GM19467 (cell line): Measurements from ENCODE around the gene TBX1.
"Not testable (repeated sequence)": the region's sequence is repeated elsewhere in the genome, so short reads cannot be mapped to it uniquely, and the experiment has no call there.

Experiments
- ATAC-seq: cut with Tn5 transposase; IDR thresholded peaks from one replicate; pipeline ENCODE4 v1.9.1; 2021; ENCODE audit warnings: mild to moderate bottlenecking, moderate library complexity; ENCODE audit not compliant: unreplicated experiment

Gene TBX1

DNA sequence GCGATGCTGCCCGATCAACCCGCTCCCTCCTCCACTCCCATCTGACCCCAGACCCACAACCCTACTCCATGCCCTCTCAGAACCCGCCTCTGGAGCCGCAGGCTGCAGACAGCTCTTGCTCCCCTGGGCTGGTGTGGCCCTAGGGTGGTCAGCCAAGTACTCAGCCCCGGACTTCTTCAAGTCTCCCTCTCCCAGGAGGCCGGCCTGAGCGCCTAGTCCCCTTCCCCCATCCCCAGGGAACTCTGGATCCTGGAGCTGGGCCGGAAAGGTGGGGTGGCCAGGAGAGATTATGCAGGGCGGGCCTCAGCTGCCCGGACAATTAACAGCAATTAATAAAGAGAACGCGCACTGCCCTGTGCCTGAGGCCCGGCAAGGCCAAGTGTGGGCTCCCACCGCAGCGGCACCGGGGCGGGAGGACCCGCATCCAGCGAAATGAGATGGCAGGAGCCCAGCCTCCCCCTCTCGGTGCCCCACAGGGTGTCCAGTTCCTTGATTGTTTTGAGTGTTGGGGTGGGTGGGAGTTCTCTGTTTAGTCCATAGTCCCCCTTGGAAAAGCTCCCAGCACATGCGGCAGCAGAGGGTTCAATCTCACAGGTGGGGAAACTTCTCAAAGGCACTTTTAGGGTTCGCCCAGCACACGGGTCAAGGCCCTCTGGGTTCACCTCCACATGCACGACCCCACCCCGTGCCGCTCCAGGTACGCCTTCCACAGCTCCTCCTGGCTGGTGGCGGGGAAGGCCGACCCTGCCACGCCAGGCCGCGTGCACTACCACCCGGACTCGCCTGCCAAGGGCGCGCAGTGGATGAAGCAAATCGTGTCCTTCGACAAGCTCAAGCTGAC lies 3.1 kb downstream of the TBX1 start:
- no peak for ATAC-seq

DNA sequence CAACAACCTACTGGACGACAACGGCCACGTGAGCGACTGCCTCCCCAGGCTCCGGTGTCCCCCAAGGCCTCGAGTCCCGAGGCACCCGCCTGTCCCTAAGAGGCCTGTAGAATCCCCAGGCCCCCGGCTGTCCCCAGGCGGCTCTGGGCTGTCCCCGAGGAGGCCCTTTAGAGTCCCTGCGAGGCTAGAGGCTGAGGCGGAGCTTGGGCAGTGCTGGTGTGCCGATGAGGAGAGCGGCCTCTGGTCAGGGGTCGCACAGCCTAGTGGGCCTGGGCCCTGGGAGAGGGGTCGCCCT lies 3.7 kb downstream of the TBX1 start:
- ATAC-seq = no peak

DNA sequence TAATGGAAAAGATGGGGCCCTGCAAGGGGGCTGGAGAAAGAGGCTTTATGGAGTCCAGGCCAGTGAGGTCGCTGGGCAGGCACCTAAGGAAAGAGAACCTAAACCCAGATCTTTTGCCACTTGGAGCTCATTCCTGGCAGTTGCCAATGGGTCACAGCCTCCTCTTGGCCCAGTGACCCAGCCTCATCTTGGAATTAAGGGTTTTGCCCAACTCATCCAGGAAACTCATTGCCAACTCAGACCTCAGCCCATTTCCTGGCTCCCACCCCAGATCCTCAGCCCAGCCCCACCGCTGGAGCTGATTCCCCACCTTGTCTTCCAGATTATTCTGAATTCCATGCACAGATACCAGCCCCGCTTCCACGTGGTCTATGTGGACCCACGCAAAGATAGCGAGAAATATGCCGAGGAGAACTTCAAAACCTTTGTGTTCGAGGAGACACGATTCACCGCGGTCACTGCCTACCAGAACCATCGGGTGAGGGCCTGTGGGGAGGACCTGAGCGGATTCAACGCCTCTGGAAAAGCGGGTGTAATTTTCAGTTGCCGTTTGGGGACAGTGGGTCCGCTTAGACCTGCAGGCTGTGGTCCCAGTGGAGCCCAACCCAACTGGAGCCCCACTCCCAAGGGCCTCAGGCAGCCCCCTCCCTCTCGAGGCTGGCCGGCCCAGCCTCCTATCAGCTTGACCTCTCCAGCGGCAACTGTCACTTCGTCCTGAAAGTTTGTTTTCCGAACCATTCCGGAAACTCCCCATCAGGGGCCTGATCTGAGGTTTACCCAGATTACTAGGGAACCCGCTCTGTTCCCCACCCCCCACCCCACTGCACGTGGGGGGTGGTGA lies 4.3 kb downstream of the TBX1 start:
- ATAC-seq = no peak

DNA sequence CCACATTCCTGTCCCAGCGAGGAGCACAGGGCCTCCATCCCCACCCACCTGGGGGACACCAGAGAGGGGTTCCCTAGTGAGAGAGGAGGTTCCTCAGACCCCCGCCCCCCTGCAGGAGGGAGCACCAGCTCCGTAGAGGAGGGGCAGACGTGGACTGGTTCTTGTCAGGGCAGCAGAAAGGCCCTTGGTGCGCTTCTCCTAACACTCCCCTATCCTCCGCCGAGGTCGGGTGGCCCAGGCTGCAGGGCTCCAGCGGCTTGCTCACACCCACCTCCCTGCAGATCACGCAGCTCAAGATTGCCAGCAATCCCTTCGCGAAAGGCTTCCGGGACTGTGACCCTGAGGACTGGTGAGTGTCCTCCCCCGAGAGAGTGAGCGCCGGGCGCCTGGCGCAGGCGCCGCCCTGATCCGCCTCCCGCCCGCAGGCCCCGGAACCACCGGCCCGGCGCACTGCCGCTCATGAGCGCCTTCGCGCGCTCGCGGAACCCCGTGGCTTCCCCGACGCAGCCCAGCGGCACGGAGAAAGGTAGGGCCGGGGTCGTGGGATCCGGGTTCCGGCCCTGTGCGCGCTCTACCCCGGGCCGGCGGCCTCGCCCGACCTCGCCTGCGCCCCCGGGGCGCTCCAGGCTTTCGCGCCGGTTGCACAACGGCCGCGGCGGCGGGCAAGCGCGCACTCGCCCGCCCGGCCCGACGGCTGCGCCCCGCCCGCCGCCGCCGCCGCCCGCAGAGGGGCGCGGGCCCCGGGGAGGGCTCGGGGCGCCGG lies 5.1 kb downstream of the TBX1 start:
- no peak for ATAC-seq

DNA sequence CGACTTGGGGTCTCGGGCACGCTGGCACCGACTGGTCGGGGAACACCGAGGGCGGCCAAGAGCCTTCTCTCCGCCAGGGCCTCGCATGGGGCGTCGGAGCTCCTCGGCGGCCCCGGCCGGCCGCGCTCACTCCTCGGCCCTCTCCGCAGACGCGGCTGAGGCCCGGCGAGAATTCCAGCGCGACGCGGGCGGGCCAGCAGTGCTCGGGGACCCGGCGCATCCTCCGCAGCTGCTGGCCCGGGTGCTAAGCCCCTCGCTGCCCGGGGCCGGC lies 5.6 kb downstream of the TBX1 start:
- ATAC-seq = no peak

DNA sequence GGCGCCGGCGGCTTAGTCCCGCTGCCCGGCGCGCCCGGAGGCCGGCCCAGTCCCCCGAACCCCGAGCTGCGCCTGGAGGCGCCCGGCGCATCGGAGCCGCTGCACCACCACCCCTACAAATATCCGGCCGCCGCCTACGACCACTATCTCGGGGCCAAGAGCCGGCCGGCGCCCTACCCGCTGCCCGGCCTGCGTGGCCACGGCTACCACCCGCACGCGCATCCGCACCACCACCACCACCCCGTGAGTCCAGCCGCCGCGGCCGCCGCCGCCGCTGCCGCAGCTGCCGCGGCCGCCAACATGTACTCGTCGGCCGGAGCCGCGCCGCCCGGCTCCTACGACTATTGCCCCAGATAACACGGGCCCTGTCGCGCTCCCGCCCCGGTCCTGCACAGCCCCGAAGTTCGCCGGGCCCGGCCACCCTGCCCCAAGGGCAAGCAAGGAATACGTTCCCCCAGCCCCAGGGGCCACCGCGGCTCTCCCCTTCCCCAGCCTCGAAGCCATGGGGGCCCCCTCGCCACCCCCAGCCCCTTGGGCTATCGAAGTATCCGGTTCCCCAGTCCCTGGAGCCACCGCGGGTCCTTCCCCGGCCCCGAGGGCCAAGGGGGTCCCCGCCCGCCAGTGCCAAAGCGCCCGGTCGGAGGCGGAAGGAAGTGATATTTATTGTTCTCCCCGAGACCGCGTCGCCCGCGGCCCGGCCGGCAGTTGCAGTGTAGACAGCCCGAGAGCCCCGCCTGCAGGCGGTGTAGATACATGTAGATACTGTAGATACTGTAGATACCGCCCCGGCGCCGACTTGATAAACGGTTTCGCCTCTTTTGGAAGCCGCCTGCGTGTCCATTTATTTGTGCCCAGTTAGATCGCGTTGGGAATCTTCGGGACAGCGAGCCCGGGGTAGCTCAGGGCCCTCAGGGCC lies 6.2 kb downstream of the TBX1 start:
- ATAC-seq = no peak

DNA sequence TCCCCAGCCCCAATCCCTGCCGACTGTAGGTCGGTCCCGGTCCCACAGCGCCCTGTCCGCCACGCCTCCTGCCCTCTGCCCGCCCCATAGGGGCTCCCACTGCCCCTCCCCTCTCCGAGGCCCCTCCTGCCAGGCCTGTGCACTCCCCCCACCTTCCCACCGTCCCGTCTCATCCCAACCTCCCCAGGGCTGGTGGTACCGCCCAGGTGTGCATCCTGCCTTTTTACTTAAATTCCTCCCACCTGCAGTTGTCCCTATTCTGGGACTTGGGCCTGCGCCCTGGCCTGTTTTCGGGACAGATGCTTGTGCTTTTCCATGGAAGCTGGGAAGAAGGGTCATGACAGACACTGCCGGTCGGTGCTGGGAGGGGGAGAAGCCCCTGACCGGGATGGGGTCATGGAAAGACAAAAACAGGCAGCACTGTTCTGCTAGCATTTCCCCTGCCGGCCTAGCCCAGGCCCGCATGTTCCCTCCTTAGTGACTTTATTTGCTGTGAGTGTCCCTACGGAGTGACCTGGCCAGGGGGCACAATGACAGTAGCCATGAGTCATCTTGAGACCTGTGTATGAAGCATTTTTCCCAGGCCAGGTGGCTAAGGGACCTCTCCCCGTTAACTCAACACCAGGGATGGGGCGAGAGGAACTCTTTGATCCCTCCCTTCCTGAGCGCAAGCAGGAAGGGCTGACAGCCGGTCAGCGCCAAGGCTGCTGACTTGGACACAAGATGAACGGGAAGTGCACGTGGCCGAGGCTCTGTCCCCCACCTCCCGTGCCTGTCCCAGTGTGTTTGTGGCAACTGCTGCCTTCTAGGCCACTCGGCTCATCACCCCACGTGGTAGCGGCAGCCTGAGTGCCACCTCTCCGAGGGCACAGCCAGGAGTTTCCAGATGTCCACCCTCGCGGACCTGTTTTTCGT lies 7.1 kb downstream of the TBX1 start:
- no peak for ATAC-seq

DNA sequence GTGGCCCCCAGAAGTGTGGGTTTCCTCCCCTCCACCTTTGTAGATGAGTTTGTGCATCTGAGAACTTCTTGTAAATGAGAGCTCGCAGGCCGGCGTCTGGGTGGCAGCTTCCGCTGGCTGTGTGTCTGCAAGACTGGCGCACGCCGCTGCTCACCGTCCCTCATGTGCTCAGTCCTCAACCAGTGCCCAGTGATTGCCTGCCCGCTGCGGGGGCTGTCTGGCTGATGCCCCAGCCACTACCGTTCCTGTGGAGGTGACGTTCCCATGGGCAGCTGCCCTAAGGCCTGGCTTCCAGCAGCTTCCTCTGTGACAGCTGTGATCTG lies 8.8 kb downstream of the TBX1 start:
- ATAC-seq = no peak

DNA sequence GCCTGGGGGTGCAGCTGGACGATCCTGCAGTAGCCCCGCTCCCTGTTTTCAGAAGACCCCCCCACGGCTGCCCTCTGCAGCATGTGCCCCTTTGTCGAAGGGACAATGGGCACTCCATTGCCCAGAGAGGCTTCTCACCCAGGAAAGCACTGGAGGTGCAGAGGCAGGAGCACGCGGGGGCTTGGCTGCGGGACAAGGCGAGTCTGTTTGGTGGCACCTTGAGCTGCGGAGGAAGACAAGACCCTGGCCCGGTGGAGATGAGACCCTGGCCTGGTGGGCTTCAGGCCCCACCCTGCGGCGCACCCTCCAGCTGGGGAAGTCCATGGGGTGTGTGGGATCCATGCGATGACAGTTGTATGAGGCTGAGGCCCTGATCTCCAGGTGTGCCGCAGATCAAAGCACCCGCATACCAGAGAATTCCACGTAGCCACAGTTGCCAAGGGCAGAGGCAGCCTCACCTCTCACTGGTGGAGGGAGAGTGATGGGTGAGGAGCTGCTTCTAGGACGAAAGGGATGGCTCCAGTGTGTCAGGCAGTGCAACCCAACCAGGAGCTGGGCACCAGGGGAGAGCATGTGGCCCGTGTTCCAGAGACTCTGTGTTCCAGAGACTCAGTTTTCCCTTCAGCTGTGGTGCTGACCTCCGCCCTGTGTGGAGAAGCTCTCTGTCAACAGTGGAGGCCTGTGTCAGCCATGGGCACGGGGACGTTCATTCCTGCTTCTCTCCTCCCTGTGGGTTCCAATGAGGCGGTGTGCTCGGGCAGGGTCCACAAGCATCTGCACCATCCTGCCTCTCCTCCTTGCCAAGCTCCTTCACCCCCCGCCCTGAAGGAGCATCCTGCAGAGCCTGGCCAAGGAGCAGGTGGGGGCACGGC lies 10.0 kb downstream of the TBX1 start:
- no peak for ATAC-seq

DNA sequence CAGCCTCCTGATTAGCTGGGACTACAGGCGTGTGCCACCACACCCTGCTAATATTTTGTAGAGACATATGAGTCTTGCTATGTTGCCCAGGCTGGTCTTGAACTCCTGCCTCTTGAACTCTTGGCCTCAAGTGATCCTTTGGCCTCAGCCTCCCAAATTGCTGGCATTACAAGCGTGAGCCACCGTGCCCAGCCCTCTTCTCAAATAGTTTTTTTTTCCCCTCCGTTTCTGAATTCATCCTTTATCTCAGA lies 11.8 kb downstream of the TBX1 start:
- no peak for ATAC-seq

DNA sequence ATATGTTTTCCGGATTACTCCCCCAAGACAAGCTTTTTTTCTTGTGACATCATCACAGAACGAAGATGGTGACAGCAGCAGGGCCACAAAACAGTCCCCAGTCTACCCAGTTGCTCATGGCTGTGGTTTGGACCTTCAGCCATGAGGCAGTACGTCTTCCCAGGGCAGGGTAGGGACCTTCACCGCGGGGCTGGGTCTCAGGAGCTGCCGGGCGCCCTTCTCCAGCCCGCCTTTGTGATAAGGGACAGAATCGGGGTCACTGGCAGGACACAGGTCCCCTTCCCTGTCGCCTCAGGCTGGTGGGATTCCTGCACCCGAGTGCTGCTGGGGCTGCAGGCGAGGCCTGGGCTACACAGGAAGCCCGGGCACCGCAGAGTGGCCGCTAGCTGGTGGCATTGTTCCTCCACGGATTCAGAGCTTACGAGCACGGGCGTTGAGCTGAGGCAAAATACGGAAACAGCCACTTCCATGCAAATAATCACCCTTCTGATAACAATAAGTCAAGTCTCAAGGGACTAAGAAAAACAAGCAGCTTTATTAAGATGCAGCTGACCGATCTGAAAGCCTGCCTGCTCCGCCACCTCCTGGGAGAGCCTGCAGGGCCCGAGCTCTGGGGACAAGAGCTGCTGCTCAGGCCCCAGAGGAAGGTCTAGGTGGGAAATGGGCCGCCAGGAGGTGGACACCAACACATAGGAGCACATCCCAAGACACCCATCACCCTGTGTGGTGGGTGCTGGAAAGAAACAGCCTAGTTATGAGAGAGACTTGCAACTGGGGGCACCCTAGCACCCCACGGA lies 12.3 kb downstream of the TBX1 start:
- ATAC-seq = peak; percentile 69

DNA sequence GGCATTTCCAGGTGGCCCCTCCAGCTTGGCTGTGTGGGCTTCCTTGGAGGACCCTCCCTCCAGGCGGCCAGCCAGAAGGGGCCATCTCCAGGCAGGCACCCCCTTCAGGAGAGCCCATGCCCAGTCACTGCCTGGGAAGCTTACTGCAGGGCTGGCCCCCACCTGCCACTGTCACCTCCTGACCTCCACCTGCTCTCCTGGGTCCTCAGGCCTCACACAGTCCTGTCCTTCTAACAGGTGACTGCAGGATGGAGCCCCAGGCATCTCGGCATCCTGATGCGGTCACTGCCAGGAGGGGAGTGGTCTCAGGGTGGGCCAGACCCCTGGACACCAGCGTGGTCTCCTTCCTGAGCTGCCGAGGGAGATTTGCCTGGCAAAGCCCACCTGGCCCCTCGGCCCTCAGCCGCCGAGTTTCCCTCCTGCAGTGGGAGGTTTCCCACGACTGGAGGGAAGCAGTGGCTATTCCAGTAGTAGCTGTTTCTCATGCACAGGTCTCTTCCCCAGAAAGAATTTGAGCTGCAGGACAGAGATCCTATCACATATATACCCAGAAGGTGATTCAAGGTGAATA lies 13.0 kb downstream of the TBX1 start:
- no peak for ATAC-seq

DNA sequence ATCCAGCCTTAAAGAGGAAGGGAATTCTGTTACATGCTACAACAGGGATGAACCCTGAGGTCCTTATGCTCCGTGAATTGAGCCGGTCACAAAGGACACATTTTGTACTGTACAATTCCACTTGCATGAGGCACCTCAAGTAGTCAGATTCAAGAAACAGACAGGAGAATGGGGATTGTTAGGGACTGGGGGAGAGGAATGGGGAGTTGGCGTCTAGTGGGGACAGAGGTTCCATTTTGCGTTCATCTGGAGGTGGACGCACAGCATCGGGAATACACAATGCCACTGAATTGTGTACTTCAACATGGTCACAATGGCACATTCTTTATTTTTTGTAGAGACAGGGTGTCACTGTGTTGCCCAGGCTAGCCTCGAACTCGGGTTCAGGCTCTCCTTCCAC lies 14.1 kb downstream of the TBX1 start:
- no peak for ATAC-seq

DNA sequence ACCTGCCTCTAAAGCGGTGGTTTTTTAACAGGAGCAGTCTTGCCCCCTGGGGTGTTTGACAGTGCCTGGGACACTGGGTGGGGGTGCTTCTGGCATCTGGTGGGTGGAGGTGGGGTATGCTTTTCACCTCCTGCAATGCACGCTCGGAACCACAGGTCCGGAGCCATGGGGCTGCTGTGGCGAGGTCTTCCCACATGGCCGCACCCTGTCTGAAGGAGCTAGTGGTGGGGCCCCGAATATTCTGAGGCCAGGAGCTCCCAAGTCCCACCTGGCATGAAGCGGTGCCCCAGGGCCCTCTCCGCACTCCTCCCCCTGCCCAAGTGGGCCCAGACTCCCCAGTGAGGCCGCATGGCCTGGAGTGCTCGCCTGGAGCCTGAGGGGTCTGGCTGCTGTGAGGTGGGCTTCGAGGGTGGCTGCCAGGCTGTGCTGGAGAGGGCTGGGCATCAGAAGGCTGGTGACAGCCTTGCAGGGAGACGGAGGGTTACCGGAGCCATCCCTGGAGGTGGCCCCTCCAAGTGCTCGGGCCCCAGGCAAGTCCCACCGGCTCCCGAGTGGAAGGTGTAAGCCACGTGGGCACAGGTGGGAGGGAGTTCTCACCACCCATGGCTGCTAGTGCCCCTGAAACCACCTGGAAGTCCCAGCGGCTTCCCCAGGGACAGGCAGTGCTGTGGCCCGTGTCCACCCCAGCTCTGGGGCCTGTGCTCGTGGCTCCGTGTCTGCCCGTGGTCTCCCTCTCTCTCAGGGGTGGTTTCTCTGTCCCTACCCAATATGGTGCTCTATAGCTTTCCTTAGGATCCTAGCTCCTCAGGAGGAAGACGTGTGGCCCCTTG lies 15.1 kb downstream of the TBX1 start:
- ATAC-seq = no peak

DNA sequence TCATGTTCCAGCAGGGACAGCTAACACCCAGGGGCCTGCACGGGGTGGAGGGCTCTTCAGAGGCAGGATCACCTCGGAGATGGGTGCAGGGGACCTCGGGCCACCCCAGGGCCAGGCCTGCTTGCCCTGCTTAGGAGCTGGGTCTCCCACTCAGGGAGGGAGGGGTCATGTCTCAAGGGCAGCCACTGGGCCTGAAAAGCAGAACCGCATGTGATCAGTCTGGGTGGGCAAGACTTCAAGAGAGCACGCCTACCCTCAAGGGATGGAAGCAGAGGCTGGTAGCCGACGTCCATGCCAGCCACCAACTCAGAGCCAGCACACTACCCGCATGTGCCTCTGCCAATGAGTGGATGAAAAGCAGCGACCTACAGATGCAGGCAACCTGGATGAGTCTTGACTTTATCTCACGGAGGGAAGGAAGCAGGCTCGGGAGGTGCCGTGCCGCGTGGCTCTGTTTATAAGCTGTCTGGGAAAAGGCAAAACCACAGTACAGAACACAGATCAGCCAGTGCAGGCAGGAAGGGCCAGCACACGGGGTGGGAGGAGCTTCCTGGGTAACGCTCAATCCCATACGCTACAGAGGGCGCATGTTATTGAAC lies 16.0 kb downstream of the TBX1 start:
- ATAC-seq = no peak

DNA sequence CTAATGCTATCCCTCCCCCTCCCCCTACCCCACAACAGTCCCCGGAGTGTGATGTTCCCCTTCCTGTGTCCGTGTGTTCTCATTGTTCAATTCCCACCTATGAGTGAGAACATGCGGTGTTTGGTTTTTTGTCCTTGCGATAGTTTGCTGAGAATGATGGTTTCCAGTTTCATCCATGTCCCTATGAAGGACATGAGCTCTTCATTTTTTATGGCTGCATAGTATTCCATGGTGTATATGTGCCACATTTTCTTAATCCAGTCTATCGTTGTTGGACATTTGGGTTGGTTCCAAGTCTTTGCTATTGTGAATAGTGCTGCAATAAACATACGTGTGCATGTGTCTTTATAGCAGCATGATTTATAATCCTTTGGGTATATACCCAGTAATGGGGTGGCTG lies 16.6 kb downstream of the TBX1 start:
- ATAC-seq = not testable (repeated sequence)

DNA sequence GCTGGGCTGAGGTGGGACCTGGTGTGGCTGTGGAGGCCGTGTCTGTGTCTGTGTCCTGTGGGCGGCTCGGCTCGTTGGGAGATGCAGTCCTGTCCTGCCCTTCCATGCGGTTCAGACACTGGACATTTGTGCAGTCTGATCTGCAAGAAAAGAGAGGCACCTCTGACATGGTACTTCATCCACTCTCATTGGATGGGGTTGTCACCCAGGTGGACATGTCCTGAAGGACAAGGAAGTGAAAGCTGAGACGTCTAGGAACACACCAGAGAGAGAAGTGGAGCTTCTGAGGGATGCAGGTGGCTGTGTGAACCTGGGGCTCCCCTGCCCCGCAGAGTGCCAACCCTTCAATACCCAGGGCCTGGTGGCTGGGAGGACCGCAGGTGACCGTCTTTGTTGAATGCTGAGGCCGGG lies 18.4 kb downstream of the TBX1 start:
- no peak for ATAC-seq
